Hematopoietic multipotent progenitor cell treated with erythropoietin and hydrocortisone succinate and interleukin-3 and kit ligand, for 17 days (in vitro differentiated cells): ENCODE results near the gene RYR1.
"Not testable (repeated sequence)": the region's sequence is repeated elsewhere in the genome, so short reads cannot be mapped to it uniquely, and the experiment has no call there.

Experiments used
- DNase-seq: peaks from one replicate; pipeline ENCODE4 v3.0.0-alpha.2; 2015; ENCODE audit warnings: low spot score

The RYR1 gene

DNA sequence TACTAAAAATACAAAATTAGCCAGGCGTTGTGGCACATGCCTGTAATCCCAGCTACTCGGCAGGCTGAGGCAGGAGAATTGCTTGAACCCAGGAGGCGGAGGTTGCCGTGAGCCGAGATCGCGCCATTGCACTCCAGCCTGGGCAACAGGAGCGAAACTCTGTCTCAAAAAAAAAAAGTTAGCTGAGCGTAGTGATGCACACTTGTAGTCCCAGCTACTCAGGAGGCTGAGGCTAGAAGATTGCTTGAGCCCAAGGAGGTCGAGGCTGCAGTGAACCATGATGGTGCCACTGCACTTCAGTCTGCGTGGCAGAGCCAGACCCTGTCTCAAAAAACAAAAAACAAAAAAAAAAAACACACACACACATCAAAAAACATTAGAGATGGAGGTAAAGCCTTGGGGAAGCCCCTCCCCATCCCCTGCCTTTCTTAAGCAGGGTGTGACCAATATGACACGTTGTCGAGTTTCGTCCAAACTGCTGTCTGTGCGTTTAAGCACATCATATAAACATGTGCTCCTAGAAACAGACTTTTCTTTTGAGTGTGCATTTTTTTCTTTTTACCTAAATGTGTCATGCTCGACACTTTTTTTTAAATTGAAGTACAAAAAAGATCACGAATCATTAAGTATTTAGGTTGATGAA, 6.3 kb upstream of the RYR1 start:
- not testable (repeated sequence) for DNase-seq

DNA sequence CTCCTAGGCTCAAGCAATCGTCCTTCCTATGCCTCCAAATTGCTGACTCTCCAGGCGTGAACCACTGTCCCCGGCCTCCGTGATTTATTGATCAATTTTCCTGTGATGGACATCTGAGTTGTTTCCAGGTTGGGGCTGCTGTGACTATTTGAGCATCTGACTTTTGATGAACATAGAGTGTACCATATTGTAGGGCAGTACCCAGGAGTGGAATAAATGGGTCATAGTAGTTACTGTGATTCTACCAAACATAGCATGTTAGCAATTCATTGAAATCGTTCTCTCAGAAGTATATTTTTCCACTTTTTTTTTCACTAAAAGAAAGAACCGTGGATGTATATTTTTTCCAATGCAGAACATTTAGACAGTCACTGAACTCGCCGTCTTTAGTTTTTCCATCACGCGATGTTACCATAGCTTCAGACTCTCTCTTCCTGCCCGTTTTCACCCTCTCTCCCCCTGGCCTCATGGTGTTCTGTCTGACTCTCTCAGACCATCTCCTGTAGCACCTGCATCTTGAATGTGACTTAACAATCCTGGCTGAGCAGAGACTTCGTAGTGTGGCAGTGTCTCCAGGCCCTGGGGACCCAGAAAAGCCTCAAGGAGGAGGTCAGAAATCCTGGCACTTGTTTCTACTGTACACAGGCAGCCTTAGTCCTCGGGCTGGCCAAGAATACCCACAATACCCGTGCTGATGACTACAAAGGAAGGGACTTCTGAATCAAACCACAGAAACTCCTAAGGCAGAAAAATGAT, 4.3 kb upstream of the RYR1 start:
- no peak for DNase-seq

DNA sequence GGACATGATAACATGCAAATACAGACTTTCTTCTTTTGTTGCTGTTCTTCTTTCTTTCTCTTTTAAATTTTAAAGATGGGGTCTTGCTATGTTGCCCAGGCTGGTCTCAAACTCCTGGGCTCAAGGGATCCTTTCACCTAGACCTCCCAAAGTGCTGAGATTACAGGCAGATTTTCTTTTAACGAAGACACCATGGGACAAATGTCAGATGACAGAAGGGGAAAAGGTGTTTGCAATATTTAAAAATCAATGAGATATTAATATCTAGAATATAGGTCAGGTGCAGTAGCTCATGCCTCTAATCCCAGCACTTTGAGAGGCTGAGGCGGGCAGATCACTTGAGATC, 3.7 kb upstream of the RYR1 start:
- DNase-seq = no peak

DNA sequence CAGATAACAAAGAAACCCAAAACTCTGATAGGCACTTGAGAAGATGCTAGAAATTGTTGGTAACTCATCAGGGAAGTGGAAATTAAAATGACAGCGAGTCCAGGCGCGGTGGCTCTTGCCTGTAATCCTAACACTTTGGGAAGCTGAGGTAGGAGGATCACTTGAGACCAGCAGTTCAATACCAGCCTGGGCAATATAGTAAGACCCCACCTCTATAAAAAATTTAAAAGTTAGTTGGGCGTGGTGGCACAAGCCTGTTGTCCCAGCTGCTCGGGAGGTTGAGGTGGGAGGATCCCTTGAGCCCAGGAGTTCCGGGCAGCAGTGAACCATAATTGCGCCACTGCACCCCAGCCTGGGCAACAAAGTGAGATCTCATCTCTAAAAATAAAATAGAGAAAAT, 2.6 kb upstream of the RYR1 start:
- DNase-seq = no peak

DNA sequence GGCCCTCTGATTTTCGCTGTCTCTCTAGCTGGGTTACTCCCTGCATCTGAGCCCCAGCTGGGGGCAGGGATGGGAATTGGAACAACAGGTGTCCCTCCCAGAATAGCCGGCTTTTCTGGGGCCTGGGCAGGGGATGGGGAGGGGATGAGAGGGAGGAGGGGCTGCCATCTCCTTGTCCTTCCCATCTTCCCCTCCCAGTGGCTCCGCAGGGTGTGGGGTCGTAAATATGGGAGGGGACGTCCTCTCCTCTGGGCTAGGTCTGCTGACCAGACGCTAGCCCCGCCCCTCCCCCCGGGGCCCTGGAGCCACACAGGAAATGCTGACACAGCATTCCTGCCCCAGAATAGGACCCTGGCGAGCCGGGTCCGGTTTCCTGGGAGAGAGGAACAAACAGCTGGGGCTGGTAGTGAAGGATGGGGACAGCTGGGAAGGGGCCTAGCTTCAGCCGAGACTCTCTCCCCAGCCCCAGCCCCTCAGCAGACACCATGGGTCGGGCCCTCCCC, 1.1 kb downstream of the RYR1 start:
- DNase-seq = no peak

DNA sequence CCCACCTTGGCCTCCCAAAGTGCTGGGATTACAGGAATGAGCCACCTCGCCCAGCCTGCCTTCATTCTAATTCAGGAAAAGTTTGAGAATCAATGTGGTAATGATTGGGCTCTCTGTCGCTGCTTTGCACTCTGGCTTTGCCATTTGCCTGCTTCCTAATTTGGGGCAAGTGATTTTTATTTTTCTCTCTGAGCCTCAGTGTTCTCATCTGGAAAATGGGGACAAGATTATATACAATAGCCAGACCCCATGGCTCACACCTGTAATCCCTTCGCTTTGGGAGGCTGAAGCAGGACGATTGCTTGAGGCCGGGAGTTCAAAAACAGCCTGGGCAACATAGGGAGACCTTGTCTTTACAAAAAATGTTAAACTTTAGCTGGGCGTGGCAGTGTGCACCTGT, 3.8 kb downstream of the RYR1 start:
- no peak for DNase-seq

DNA sequence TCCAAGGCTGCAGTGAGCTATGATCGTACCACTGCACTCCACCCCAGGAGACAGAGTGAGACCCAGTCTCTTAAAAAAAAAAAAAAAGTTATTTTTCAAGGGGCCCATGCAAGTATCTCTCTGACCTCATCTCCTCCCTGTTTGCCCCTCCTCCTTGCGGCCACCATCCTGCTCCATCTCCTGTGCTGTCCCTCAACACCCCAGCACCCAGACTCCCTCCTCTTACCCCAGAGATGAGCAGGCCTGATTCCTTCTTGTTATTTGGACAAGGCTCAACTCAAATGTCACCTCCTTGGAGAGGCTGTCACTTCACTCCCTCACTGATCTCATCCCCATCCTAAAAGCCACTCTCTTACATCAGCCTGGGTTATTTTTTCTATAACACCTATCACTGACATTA, 4.4 kb downstream of the RYR1 start:
- no peak for DNase-seq

DNA sequence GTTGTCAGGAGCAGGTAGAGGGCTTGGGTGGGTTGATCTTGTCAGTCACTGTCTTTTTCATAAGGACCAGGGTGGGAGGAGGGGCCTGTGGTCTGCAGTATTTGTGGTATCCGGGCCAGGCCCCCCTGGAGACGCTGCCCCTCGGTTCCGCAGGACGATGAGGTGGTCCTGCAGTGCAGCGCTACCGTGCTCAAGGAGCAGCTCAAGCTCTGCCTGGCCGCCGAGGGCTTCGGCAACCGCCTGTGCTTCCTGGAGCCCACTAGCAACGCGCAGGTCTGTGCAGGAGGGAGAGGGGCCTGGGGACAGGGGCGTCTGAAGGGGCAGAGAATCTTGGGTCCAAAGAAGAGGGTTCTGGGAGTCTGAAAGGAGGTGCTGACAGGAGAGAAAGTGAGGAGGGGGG, 7.1 kb downstream of the RYR1 start:
- DNase-seq = no peak

DNA sequence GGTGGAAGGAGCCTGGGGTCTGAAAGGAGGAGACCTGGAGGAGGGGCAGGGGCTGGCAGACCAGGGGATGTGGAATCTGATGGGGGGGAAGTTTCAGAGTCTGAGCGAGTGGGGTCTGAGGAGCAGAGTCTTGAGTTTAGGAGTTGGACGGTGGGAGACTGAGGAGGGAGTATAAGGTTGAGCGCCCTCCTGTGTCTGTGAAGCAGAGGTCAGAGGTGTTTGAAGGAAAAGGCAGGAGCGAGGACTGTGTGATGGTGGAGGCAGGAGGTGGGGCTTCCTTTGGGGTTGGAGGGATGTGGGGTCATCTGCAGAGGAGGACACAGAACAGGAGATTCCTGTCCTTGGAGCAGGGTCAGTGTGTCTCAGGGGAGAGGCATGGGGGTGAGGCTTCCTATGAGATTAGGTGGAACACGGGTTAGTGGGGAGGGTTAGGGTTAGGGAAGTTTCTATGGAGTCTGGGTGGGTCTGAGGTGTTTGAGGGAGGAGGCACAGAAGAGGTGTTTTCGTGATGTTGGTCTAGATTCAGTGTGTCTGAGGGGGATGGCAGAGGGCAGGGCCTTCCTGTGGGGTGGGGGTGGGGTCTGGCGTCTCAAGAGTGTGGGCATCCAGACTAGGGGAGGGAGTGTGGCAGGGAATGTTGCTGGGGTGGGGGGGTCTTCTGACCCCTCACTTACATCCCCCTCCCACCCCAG, 8.3 kb downstream of the RYR1 start:
- no peak for DNase-seq

DNA sequence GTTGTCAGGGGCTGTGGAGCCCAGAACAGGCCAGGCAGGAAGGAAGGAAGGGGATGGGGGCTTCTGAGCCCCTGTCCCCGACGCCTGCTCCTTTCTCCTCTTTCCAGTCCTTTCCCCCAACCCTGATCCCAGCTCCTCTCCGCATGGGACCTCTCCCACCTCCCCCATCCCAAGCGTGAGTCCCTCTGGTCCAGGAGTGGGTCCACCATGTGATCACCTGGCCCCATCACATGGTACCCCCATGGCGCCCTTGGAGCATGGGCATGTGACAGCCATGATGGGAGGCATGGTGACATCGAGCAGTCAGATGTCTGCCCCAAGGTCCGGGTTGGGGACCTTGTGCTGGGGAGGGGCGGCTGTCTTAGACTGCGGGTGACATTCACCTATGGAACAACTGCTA, 9.2 kb downstream of the RYR1 start:
- no peak for DNase-seq

DNA sequence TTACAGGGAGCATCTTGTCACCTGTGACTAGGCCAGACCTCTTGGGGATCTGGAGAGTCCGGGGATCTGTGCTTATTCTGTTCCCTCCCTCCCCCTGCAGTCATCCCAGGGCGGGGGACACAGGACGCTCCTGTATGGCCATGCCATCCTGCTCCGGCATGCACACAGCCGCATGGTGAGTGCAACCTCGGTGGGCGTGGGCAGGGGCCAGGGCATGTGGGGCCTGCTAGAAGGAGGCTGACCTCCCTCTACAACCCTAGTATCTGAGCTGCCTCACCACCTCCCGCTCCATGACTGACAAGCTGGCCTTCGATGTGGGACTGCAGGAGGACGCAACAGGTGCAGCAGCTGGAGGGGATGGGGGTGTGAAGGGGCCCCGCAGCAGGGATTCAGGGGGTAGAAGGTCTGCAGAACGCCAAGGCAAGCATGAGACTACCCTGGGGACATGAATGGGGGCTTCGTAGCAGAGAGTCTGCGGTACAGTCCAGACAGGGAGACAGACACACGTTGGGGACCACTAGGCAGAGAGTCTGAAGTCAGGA, 10.0 kb downstream of the RYR1 start:
- DNase-seq = no peak

DNA sequence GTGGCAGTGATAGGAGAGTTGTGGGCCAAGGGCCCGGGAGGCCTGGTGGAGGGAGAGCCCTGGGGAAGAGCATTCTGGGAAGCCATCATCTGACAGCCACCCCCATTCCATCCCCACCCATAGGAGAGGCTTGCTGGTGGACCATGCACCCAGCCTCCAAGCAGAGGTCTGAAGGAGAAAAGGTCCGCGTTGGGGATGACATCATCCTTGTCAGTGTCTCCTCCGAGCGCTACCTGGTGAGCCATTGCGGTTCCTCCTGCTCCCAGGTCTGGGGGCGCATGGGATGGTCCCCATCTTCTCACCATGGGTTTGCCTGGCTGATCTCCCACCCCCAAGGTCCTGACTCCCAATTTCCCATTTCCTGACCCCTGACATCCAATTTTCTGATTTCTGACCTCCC, 10.5 kb downstream of the RYR1 start:
- DNase-seq = no peak

DNA sequence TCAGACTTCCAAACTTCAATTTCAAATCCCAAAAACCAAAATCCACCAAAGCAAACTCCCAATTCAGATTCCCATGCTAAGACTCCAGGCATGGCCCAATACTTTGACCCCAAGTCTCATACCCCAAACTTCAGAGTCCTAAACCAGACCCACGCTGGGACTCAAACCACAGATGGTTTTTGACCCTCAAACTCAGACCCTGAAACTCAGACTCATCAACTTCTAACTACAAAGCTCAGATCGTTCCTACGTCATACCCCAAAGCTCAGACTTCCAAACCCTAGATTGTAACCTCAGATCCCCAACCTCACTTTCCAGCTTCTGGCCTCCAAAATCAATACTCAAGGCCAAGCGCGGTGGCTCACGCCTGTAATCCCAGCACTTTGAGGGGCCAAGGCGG, 11.9 kb downstream of the RYR1 start:
- no peak for DNase-seq

DNA sequence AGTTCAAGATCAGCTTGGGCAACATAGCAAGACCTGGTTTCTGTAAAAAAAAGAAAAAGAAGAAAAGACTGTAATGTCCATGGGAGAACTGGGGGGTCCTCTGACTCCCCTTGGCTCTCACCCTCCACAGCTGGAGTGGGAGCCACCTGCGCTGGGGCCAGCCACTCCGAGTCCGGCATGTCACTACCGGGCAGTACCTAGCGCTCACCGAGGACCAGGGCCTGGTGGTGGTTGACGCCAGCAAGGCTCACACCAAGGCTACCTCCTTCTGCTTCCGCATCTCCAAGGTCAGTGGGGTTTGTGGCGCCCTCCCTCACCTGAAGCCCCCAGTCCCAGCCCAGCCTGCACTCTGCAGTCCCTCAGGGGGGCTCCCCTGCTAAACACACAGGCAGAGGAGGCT, 14.7 kb downstream of the RYR1 start:
- no peak for DNase-seq

DNA sequence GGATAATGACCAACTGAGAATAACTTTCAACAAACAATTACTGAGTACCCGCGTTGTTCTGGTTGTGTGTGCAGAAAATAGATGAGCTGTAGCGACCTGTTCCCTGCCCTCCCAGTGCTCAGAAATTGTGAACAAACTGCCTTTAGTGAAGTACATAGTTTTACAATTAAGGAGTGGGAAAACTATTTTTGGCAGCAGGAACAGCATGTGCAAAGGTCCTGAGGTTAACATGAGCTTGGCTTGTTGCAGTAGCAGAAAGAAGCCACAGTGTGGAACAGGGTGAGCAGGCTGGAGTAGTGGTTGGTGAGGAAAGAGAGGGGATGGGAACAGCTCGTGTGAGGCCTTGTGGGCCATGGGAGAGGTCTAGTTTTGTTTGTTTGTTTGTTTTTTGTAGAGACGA, 16.0 kb downstream of the RYR1 start:
- DNase-seq = no peak

DNA sequence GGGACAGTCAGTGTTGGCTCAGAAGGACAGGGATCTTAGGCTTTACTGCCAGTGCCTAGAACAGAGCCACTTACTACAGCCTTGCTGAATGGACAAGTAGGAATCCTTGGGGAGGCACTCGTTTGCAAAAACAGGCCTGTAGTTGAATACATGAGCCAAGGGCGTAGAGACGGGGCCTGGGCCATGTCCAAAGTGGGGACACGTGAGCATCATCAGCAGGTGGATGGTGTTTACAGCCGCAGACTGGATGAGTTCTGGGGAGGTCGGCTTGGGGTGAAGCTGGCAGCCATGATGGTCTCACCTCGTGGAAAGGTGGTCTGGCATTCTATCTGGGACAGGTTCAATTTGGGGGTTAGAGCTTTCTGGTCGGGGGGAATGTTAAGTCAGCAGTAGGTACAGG, 17.5 kb downstream of the RYR1 start:
- no peak for DNase-seq

DNA sequence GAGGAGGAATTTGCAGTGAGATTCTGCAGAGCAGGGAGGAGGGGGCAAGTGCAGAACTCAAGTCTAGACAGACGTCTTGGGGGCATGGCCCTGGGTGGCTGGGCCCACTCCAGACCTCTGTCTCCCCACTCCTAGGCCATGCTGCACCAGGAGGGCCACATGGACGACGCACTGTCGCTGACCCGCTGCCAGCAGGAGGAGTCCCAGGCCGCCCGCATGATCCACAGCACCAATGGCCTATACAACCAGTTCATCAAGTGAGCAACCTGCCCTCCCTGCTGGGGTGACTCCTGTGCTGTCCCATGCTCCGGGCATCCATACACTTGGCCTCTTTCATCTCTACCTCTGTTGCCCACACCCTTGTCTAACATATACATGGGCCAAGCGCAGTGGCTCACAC, 18.1 kb downstream of the RYR1 start:
- DNase-seq = no peak

DNA sequence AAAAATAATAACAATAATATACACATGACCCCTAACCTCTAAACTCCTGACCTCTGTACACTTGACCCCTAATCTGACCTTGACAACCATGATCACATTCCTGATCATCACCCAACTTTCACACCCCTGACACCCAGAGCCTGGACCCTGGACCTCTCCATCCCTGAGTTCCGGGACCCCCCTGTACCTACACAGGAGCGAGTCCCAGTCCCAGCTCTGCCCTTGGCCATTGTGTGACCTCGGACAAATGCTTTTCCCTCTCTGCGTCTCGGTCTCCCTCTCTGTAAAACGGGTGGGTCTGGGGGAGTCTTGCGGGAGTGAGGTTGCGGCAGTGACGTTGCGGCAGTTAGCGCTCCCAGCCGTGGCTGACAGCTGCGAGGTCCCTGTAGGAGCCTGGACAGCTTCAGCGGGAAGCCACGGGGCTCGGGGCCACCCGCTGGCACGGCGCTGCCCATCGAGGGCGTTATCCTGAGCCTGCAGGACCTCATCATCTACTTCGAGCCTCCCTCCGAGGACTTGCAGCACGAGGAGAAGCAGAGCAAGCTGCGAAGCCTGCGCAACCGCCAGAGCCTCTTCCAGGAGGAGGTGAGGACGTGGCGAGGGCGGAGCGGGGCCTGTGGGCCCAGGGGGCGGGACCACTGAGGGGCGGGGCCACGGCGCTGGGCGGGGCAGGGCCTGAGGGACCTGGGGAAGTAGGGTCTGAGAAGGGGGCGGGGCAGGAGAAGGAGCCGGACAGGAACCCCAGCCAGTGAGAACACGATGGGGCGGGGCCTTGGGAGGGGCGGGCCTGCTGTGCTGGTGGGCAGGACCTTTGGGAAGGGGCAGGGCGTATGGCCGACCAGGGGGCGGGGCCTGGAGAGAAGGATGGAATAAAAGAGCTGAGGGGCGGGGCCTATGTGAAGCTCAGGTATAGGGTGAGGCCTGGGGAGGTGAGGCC, 19.2 kb downstream of the RYR1 start:
- DNase-seq = no peak

DNA sequence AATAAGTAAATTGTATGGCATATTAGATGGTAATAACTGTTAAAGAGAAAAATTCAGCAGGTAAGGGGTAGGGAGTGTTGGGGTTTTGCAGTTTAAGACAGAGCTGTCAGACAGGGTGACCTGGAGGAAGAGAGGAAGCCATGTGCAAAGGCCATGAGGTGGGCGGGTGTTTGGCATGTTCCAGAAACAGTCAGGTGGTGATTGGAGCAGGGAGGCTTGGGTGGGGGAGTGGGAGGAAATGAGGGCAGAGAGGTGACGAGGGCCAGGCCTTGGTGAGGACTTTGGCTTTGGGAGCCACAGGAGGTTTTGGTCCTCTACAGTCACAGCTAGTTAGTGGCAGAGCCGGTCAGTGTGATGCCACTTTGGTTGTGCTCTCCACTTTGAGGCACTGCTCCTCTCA, 20.1 kb downstream of the RYR1 start:
- DNase-seq = no peak

DNA sequence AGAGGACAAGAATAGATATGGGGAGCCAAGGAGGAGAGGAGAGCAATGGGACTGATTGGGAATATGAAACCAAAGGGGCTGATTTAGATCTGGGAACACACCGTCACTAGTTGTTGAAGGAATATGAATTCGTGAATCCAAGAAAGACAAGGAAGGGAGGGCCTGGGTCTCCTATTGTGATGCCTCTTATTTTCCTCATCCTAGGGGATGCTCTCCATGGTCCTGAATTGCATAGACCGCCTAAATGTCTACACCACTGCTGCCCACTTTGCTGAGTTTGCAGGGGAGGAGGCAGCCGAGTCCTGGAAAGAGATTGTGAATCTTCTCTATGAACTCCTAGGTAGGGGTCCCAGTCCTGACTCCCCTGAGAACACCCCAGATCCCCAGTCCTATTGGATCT, 21.5 kb downstream of the RYR1 start:
- no peak for DNase-seq

DNA sequence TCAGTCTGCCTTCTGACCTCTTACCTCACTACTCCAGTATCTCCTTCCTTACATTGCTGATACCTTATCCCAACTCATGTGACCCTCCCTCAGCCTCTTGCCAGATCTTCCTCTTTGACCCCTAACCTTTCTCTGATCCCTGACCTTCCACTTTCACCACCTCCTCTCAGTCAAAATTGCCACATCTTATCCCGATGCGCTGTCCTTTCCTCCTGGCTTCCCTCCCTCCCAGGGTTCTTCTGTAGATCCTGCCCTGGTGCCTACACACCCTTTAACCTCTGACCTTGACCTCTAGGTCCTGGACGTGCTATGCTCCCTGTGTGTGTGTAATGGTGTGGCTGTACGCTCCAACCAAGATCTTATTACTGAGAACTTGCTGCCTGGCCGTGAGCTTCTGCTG, 23.7 kb downstream of the RYR1 start:
- no peak for DNase-seq
